NCI-H2196 treated with DMSO at 0.1 percent for 48 hours (cell line): ENCODE data around the gene DPP10.
"Not testable (repeated sequence)": the region's sequence is repeated elsewhere in the genome, so short reads cannot be mapped to it uniquely, and the experiment has no call there.

Experiments used
- DNase-seq: peaks from one replicate; lab custom pipeline; 2025; ENCODE audit not compliant: unreplicated experiment; lab: John Stamatoyannopoulos, UW

The DPP10 gene

DNA sequence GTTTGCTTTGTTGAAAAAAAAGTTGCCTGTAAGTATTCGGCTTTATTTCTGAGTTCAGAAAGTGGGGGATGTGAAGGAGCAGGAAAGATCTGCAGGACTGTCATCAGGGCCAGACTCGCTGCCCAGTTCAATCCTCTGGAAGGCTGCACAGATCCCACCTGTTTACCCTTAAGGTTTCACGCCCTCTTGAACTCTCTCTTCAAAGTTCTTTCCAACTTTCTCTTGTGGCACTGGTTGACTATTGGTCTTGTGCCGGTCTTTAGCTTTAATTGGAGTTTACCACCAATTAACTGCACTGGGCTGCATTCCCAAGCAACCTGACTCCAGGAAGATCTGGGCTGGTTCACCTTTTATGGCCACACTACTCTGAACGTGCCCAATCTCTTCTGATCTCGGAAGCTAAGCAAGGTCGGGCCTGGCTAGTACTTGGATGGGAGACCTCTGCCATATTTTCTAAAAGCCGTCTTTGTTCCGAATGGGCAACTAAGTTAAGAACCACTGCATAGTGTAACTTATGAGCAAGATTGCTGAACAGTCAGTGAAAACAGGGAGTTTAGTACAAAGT is 495.0 kb downstream of the DPP10 start:
- no peak for DNase-seq

DNA sequence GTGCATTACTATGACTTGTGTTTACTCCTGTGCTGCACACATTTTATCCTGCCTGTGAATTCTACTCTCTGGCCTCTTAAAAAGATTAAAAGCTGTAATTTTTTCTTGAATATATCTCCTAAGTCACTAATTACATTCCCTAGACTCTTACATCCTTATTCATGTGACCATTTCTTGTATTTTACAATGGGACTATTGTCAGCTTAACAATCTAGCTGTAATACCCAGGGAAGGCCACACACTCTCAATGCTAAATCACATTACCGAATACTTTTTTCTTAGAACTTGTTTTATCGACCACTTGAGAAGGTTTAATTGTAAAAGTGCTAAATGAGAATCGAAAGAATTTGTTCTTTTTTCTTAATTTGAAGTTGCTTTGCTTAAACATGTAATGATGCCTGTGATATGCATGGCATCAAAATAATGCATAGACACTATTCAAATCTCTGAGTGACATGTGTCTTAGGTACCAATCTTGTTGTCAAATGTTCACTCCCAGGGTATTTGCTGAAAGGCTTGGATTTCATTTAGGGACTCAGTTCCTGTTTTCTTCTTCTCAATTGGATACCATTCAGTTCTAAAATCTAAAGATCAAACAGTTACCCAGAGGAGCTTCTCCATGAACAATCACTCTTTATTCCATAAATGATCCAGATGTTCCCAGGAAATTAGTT is 498.5 kb downstream of the DPP10 start:
- no peak for DNase-seq

DNA sequence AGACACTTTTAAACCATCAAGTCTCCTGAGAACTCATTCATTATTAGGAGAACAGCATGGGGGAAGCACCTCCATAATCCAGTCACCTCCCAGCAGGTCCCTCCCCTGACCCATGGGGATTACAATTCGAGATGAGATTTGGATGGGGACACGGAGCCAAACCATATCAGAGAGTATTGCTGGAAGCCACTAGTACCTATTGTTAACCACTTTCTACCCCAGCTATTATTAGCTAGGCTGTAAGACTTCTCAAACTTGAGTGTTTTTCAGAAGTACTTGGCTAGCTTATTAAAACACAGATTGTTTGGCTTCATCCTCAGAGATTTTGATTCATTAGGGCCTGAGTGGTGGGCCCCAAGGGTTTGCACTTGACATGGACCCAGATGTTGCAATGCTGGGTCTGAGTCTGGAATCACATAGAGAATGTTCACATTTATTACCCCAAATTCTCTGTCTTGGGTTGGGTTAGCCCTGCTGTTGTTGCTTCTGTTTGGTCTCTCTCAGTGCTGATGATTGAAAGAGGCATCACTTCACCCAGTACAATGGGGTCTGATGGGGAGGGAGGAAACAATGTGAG is 506.9 kb downstream of the DPP10 start:
- no peak for DNase-seq

DNA sequence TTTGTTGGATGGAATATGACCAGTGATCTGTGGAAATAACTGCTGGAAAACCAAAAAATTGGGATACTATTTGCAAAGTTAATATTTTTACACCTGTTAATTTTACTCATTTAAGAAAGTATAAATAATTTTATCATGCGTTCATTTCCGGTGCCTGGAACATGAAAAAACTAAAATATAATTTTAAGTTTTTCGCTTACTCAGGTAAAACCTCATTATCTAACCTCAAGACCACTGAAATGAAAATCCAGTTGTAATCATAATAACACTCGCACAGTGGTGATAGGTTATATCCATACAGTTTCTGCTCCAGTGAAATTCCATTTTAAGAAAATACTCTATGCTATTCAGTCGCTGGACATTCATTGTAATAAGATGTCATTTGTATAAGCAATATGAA is 517.9 kb downstream of the DPP10 start:
- no peak for DNase-seq

DNA sequence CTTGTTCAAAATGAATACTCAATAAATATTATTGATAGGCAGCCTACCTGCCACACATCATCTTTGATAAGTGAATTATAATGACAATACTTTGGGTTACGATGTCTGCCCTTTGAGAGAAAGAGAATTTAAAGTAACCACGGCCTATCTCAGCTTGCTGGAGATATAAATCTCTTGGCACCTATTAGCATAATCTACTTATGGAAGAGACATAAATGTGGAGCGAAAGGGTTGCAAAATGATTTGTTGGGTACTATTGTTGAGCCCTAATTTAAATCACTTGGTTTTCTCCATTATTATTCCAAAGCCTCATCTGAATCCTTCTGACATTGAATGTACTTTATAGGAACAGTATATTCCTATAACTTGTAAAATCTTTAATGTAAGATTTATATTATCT is 520.1 kb downstream of the DPP10 start:
- DNase-seq = no peak

DNA sequence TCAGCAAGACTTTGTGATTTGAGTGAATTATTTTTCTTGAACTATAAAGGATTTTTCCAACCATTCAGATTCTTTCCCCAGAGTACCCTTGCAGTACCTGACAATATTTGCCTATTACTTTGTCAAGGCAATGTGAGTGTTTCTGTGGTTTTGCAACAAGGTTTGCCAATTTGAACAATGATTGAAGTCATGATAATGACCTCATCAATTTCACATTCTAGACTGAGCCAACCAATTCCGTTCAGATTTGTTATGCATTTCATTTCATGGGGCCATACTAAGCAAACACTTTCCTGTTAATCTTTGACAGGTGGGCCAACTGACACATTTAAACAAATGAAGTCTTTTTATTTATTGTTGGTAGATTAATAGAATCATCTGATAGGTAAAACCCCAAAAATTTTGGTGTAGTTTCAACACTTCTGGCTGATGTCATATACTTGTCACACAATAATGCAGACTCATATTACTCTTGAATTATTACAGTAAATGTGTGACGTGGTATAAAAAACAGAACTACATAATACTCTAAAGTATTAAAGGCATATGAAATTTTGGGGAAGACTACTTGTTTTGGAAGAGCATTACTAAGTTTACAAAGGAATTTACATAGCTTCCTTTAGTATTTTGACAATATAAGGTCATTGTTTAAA is 526.4 kb downstream of the DPP10 start:
- no peak for DNase-seq

DNA sequence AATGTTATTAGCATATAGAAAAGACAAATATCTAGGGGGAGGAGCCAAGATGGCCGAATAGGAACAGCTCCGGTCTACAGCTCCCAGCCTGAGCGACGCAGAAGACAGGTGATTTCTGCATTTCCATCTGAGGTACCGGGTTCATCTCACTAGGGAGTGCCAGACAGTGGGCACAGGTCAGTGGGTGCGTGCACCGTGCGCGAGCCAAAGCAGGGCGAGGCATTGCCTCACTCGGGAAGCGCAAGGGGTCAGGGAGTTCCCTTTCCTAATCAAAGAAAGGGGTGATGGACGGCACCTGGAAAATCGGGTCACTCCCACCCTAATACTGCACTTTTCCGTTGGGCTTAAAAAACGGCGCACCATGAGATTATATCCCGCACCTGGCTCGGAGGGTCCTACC is 561.9 kb downstream of the DPP10 start:
- DNase-seq = not testable (repeated sequence)

DNA sequence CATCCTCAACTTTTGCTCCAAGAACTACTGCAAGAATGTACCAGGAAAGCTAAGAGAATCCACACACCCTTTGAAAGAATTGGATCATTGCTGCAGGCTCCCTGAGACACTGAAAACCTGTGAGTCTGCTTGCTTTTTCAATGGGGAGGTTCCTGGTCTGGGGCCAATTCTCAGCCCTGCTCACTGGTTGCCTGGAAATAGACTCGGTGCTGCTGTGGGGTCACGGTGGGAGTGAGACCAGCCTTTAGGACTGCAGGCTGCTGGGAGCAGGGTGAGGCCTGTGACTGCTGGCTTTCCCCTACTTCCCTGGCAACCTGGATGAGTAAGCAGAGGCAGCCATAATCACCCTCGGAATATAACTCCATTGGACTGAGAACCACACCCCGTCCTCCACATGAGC is 569.3 kb downstream of the DPP10 start:
- DNase-seq = no peak

DNA sequence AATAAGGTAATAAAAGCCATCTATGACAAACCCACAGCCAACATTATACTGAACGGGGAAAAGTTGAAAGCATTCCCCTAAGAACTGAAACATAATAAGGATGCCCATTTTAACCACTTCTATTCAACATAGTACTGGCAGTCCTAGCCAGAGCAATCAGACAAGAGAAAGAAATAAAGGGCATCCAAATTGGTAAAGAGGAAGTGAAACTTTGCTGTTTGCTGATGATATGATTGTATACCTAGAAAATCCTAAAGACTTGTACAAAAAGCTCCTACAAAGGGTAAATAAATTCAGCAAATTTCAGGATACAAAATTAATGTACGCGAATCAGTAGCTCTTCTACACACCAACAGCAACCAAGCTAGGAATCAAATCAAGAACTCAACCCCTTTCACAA is 579.6 kb downstream of the DPP10 start:
- not testable (repeated sequence) for DNase-seq

DNA sequence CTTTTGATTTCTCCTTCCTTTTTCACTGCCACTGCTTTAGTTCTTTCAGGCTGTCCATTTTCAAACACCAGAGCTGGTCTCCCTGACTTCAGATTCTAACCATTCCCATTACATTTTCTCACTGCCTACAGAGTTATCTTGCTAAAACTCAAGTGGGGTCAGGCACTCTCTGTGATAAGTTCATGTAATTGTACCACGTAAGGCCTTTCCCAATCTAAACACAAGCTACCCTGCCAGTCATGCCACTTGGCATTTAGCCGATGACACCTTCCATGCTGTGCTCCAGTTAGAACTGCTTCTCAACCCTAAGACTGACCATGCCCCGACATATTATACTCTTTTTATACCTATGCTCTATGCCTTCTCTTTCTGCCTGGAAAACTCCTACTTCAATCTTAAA is 592.4 kb downstream of the DPP10 start:
- no peak for DNase-seq

DNA sequence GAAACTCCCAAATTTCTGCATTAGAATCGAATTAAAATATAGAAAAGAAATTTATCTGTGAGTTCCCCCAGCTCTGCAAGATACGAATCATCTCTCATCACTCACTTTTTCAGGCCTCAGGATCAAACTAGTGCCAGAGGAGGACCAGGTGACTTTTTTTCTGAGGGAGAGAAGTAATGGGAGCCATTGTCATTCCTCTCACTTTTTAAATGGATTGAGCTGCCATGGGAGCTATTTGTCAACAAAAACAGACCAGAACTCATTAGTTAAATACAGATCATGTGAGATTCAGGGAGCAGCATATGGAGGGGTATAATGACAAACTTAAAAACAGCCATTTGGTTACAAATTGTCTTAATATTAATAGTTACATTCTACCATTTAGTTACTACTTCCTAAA is 594.4 kb downstream of the DPP10 start:
- DNase-seq = no peak

DNA sequence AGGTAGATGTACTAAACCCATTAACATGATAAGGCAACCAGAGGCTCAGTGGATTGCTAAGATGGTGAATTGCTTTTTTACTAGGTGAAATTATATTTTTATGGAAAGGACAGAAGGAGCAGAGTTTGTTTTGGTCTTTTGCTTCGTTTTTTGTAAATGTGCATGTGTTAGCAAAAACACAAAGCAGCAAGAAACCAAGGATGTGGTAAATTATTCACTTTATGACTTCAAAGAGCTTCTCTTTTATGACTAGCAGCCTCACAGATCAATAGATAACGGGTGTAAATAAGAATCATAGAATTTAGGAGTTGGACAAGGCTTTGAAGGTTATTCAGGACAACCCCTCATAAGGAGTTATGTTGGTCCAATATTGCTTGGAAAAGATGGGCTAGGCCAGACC is 615.0 kb downstream of the DPP10 start:
- no peak for DNase-seq

DNA sequence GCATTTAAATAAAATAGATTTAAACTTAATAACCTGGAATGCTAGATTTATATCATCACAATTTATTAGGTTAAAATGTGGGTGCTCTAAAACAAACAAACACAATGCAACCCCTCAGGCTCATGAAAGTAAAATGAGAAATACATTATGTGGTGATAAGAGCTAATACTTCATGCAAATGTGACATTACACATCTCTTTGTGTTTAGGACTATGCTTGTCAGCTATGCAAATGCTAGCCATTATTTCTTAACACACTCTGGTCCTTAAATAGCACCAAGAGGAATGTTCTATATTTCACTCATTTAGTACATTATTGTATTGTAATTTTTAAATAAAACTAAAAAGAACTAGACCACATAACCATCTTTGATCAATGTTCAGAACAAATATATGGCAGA is 627.6 kb downstream of the DPP10 start:
- DNase-seq = no peak

DNA sequence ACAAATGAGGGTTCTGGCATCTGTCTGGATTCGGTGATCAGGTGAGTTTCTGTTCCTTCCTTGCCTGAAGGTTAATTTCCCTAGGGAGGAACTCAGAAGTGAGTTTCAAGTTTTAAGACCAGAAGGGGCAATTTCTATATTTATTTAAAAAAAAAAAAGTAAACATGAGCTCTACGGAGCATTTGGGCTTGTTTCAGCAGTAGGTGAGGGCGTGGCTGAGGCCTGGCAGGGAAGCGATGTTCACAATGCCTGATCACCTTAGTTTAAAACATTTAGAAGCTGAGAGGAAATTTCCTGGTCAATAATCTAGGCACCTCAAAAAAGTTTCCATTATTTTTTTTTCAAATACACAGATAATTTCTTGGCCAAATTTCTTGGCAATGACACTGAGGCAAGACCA is 629.1 kb downstream of the DPP10 start:
- DNase-seq = no peak

DNA sequence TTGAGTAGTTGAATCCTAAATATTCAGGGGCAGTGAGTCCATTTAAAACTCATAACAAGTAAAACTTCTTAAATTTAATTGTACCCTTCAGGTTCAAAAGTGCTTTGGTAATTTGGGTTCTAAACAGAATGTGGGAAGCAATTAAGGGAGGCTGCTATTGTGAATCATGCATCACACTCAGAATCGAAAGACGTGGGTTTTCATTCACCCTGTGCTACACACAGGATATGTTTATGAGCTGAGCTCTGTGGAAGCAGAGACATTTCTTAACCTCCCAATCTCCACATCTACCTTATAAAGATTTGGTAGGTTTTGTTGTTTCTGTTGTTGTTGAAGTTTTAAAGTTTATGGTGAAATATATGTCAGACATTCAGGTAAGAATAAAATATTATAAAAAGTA is 633.4 kb downstream of the DPP10 start:
- no peak for DNase-seq

DNA sequence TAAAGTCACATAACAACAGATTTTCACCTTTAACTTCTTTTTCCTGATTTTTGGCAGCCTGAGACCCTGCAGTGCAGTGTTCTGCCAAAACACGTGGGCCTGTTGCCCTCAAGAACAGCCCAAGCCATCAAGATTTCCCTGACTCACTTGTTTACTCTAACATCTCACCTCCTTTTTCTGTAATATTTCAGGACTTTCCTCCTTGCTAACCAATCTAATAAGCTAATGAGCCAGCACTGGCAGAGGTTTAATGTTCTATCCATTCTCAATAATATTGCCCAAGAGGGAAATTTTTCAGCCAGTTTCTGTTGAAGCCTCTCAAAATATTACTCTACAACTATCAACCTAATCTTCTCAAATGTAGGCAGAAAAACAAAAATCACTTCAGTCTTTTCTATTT is 635.2 kb downstream of the DPP10 start:
- no peak for DNase-seq

DNA sequence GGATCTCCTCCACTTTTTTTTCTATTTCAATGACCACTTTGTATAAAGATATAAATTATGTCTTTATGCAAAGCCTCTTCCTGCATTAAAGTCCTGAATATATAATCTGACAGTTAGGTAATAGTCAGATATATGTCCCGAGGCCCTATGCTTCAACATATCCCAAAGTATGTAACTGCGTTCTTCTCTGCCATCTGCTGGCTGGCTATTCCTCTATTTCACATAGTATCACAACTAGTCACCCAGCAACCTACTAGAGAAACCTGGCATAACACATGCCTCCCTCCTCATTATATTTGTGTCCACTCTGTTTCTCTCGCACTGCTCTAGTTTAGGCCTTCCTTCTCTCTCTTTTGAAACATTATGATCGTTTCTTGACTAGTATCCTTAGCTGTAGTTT is 640.8 kb downstream of the DPP10 start:
- DNase-seq = no peak

DNA sequence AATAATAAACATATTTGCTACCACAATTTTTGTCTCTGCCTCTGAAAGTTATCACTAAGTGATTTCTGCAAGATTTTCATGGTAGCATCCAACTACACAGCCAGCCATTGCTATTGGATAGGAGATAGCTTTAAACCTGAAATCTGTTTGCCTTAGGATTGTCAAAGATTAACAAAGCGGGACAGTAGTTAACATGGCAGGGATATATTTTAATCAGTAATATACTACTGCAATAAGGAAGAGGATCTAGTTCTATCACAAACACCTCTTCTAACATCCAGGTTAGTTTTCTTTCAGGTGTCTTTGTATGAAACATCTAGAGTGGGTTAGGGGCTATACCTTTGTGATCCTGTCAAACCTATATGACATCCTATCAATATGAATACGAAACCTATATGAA is 641.3 kb downstream of the DPP10 start:
- DNase-seq = no peak

DNA sequence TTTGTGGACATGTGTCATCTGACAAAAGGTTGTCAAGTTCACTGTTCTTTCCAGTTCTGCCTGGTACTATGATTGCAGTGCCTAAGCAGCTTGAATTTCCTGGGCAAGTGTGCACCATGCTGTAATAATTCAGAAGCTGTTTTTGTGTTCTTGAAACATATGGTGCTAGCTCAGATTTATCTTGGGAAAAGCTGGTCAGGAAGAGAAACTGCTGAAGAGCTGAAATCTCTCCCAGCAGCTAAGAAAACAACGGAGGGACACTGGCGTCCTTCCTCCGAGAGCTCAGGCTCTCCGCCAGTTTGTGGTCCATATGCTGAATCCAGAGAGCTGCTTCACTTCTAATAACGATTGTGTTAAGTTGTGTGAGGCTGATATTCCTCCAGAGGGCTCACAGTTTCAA is 642.0 kb downstream of the DPP10 start:
- DNase-seq = no peak

DNA sequence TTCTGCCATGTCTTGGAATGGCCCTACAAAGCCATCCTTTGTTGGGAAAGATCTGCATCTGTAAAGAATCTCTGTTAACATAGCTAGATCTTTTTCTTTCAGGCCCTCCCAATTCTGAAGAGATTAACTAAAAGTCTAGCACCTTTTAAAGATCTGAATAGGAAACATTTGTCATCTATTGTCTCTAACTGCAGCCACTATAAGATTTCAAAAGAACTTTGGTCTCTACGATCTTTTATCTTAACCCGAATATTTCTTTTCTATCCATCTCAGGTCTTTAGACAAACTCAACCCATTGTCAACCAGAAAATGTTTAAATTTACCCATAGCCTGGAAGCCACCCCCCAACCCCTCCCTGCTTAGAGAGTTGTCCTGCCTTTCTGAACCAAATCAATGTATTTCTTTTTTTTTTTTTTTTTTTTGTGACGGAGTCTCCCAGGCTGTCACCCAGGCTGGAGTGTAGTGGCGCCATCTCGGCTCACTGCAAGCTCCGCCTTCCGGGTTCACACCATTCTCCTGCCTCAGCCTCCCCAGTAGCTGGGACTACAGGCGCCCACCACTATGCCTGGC is 643.7 kb downstream of the DPP10 start:
- not testable (repeated sequence) for DNase-seq

DNA sequence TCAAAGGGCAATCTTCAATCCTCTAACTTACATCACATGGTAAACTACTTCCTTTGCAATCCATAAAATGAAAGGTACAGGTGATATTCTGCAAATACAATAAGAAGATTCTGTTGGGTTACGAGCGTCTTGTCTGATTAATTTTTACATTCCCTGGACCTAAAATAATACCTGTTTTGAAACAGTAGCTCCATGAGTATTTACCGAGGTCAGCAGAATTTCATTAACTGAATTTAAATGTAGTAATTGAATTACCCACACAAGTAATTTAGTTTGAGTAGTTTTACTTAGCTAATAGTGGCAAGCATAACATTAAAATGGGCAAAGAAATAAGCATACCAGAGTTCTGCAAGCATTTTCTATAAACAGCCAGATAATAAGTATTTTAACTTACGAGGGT is 652.0 kb downstream of the DPP10 start:
- DNase-seq = no peak

DNA sequence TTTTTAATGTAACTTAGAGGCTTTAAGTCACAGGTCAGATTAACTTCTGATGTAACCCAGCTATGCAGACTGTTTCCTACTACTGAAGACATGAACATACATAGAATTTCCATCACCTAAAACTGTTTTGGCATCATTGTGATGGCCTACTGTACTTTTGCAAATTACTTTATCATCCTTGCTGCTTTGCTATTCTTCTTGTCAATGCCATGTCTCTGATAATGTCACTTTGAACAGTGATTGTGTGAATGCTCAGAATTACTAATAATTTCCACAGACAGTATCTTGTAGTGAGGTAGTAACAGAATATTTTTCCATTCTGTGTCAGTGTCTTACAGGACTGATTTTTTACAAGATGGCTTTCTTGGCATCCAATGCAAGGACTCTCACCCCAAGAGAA is 663.5 kb downstream of the DPP10 start:
- no peak for DNase-seq
